ENCODE measurements around the gene RPS26. TPM values are rescaled to one million over a fixed set of nuclear protein-coding genes. Genes with fewer than 3 reads are reported as not detected.

Gene RPS26
- total and polyA plus RNA-seq, 2 of the 13 experiments (the other 11 are each of a cell fraction or from before 2014, with no cell fraction given), result 150 to 421 TPM

GRCh38 chr12:56081393-56082347, 40.0 kb downstream of the RPS26 start (continued):
- TF ChIP-seq TIGD3 (CRISPR knock-in tag; IDR thresholded peaks at IDR 0.05; ENCODE audit: borderline replicate concordance) (no peak), ZNF576 (CRISPR knock-in tag; IDR thresholded peaks at IDR 0.05) (0 out of 2 replicates have a peak, but pooled peaks have one; percentile 47), ZNF33B (CRISPR knock-in tag; IDR thresholded peaks at IDR 0.05) (peak; percentile 68; the same call in 1 of the 2 replicates), TEF (CRISPR knock-in tag; IDR thresholded peaks at IDR 0.05) (peak; percentile 86; the same call in 1 of the 2 replicates), TERF1 (CRISPR knock-in tag; IDR thresholded peaks at IDR 0.05) (no peak), ZNF644 (CRISPR knock-in tag; IDR thresholded peaks at IDR 0.05; ENCODE audit: low read depth) (peak; percentile 91), ZNF296 (CRISPR knock-in tag; conservative IDR thresholded peaks at IDR 0.05) (no peak), EED (CRISPR knock-in tag; IDR thresholded peaks at IDR 0.05) (peak; percentile 13; the same call in 1 of the 2 replicates), KDM4B (CRISPR knock-in tag; IDR thresholded peaks at IDR 0.05) (peak; percentile 74), ZNF143 (CRISPR knock-in tag; IDR thresholded peaks at IDR 0.05) (peak; percentile 68; the same call in 1 of the 2 replicates), MXD1 (CRISPR knock-in tag; IDR thresholded peaks at IDR 0.05) (no peak), ONECUT2 (CRISPR knock-in tag; IDR thresholded peaks at IDR 0.05) (peak; percentile 54; the same call in 1 of the 2 replicates), ZFP1 (CRISPR knock-in tag; IDR thresholded peaks at IDR 0.05) (peak; percentile 93; the same call in 1 of the 2 replicates), TAF15 (IDR thresholded peaks at IDR 0.05; ENCODE audit: low read depth, low read length, poor library complexity, severe bottlenecking) (no peak), ZNF703 (CRISPR knock-in tag; IDR thresholded peaks at IDR 0.05; ENCODE audit: borderline replicate concordance) (no peak; the same call in 1 of the 2 replicates), AHDC1 (CRISPR knock-in tag; IDR thresholded peaks at IDR 0.05; ENCODE audit: borderline replicate concordance) (0 out of 2 replicates have a peak, but pooled peaks have one; percentile 9), ZSCAN25 (CRISPR knock-in tag; IDR thresholded peaks at IDR 0.05) (peak; percentile 94), ESRRA (CRISPR knock-in tag; IDR thresholded peaks at IDR 0.05; ENCODE audit: low read depth) (peak; percentile 96)
